Measurements from ENCODE around the gene PRCD. TPM values are rescaled to one million over a fixed set of nuclear protein-coding genes. Genes with fewer than 3 reads are reported as not detected.

PRCD gene
- total and polyA plus RNA-seq, 3 donors from 2014 or later, result 3.2 to 4.6 (median 3.8) TPM

DNA sequence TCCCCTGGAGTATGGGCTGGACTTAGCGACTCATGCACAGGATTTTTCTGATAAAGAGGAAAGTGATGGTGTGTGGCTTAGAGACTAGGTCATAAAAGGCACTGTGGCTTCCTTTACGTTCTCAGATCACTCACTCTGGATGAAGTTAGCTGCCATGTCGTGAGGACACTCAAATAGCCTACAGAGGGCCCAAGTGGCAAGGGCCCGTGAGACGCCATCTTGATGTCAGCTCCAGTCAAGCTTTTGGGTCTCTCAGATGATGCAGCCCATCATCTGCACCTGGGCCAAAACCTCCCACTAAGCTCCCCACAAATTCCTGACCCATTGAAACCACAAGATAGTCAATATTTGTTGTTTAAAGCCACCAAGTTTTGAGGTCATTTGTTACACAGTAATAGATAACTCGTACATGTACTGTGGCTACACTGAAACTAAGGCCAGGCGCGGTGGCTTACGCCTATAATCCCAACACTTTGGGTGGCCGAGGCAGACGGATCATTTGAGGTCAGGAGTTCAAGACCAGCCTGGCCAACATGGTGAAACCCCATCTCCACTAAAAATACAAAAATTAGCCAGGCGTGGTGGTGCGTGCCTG, 31.1 kb downstream of the PRCD start:
- Histone ChIP-seq H3K36me3 (ENCODE audit: low read depth, missing control alignments) (no peaks in the 10 kb centered on the region), H3K4me1 (peaks cover 20% of the 10 kb centered on the region), H3K4me3 (no peak overlapping the region), H3K9me3 (no peaks in the 10 kb centered on the region), H3K27me3 (no peaks in the 10 kb centered on the region), H3K27ac (no peak overlapping the region)
- DNase-seq, result no peak
- WGBS, 2 donors, result 85 to 91% methylated on average over 13 of the region's 13 CpGs
- TF ChIP-seq CTCF (IDR thresholded peaks at IDR 0.05), result no peak
- no peak for TF ChIP-seq POLR2A (IDR thresholded peaks at IDR 0.05)
- intact Hi-C loops (cut with DNase I; ENCODE audit: low total_unique reads), result no loop called here

DNA sequence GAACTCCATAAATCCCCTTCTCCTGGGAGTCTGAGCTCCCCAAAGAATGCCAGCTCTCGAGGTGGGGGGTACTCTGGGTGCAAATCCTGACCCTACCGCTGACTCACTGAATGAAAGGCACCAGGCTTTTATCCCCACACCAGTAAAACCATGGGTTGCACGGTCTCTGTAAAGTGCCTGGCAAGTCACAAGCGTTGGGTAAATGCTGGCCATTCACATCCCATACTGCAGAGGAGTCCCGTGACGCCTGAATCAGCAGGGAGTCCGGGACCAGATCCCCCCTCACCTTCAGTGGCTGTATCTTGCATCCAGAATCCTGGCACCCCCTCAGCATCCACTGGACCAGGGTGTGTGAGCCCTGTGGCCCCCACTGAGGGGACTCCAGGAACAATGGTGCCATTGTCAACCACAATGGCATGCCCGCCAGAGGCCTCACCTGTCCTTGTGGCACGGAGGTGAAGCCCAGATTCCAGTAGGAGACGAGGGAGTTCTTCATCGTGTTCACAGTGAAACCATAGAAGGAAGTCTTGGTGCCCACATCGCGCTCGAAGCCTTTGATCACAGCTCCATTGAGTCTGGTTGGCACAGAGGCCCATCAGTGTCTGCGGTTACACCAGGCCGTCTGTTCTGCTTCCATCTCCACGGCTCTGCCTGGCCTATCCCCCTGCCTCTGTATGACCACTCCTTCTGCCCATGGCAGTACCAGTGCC, 32.5 kb downstream of the PRCD start:
- WGBS, 2 donors, result 91 to 93% methylated on average over 15 to 17 of the region's 17 CpGs
- Histone ChIP-seq H3K36me3 (ENCODE audit: low read depth, missing control alignments) (no peaks in the 10 kb centered on the region), H3K4me1 (peaks cover 19% of the 10 kb centered on the region), H3K27ac (no peak overlapping the region), H3K9me3 (no peaks in the 10 kb centered on the region), H3K4me3 (no peak overlapping the region), H3K27me3 (no peaks in the 10 kb centered on the region)
- no peak for TF ChIP-seq POLR2A (IDR thresholded peaks at IDR 0.05)
- TF ChIP-seq CTCF (IDR thresholded peaks at IDR 0.05), result no peak
- intact Hi-C loops (cut with DNase I; ENCODE audit: low total_unique reads), result no loop called here
- DNase-seq, result no peak

- Histone ChIP-seq H3K4me3 (no peak overlapping the region), H3K27me3 (no peaks in the 10 kb centered on the region), H3K36me3 (ENCODE audit: low read depth, missing control alignments) (no peaks in the 10 kb centered on the region), H3K27ac (no peak overlapping the region), H3K9me3 (no peaks in the 10 kb centered on the region), H3K4me1 (peaks cover 11% of the 10 kb centered on the region)
- intact Hi-C loops (cut with DNase I; ENCODE audit: low total_unique reads), result no loop called here
- 92 to 93% methylated on average over 9 to 10 of the region's 10 CpGs for WGBS, 2 donors
- TF ChIP-seq POLR2A (IDR thresholded peaks at IDR 0.05) (no peak), CTCF (IDR thresholded peaks at IDR 0.05) (no peak)
- DNase-seq, result no peak
Measured at GRCh38 chr17:76573096-76573495, 33.3 kb downstream of the PRCD start.

GRCh38 chr17:76574166-76574565, 34.3 kb downstream of the PRCD start:
- Histone ChIP-seq H3K27ac (no peak overlapping the region), H3K4me3 (no peak overlapping the region), H3K27me3 (no peaks in the 10 kb centered on the region), H3K4me1 (peaks cover 11% of the 10 kb centered on the region), H3K9me3 (no peaks in the 10 kb centered on the region), H3K36me3 (ENCODE audit: low read depth, missing control alignments) (no peaks in the 10 kb centered on the region)
- DNase-seq, result no peak
- intact Hi-C loops (cut with DNase I; ENCODE audit: low total_unique reads), result no loop called here
- WGBS, 2 donors, result 91 to 96% methylated on average over 10 to 11 of the region's 11 CpGs
- TF ChIP-seq CTCF (IDR thresholded peaks at IDR 0.05) (no peak), POLR2A (IDR thresholded peaks at IDR 0.05) (no peak)

DNA sequence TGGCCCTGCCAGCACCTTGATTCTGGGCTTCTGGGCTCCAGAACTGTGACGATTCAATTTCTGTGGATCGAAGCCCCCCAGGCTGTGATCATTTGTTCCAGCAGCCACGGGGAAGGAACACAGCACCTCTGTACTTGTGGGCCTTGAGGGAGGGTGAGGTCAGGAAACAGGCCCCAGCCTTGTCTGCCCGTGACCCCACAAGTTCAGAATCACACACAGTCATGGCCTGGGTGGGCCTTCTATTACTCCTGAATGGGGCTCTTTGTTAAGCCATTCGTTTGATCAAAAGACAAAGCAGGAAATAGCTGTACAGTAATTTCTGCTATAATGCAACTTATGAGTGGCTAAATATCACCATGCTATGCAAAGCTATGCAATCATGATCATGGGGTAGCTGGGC, 35.7 kb downstream of the PRCD start:
- no peak for DNase-seq
- intact Hi-C loops (cut with DNase I; ENCODE audit: low total_unique reads), result no loop called here
- H3K4me1 ChIP-seq, result no peaks in the 10 kb centered on the region
- H3K36me3 ChIP-seq (ENCODE audit: low read depth, missing control alignments), result no peaks in the 10 kb centered on the region
- H3K9me3 ChIP-seq, result no peaks in the 10 kb centered on the region
- WGBS, 2 donors, result 81 to 82% methylated on average over 5 of the region's 5 CpGs
- H3K27me3 ChIP-seq, result no peaks in the 10 kb centered on the region
- TF ChIP-seq CTCF (IDR thresholded peaks at IDR 0.05), result no peak
- TF ChIP-seq POLR2A (IDR thresholded peaks at IDR 0.05), result no peak
- no peak overlapping the region for H3K27ac ChIP-seq
- H3K4me3 ChIP-seq, result no peak overlapping the region

Measured in testis (tissue), 3 donors.